Prostate gland (tissue), 2 donors: ENCODE results near the gene FOXP1. TPM values are rescaled to one million over a fixed set of nuclear protein-coding genes. Genes with fewer than 3 reads are reported as not detected.

ENCODE experiments used
- DNase-seq: peaks from one replicate; pipeline ENCODE4 v3.0.0-alpha.2; 2019; ENCODE audit warnings: low spot score
- H3K27ac ChIP-seq, 2 donors: fragments of 200-600 bp; sonication (generic); 2 replicates each; pipeline ENCODE4 v1.5.1; 2017 to 2019
- H3K27me3 ChIP-seq: fragments of 200-600 bp; sonication (generic); replicated peaks from 2 replicates; pipeline ENCODE4 v1.5.1; 2019; ENCODE audit not compliant: insufficient read depth
- H3K36me3 ChIP-seq, 2 donors: fragments of 200-600 bp; sonication (generic); 1 replicate in 1 of 2; 2 replicates in 1 of 2; pipeline versions ENCODE4 v1.5.1 to v1.8.1; 2017 to 2019
- H3K4me1 ChIP-seq: fragments of 200-600 bp; sonication (generic); replicated peaks from 2 replicates; pipeline ENCODE4 v1.5.1; 2019
- H3K4me3 ChIP-seq, 2 donors: fragments of 200-600 bp; sonication (generic); 2 replicates each; pipeline ENCODE4 v1.5.1; 2017 to 2019
- H3K9me3 ChIP-seq: fragments of 200-600 bp; sonication (generic); 2 replicates; pipeline ENCODE4 v1.5.1; 2017
- CTCF ChIP-seq, 4 experiments: fragments of 200-600 bp in 2 of 4; fragments of 450-650 bp in 2 of 4; sonication (generic) in 2 of 4; IDR thresholded peaks; 1 replicate in 3 of 4; 2 replicates in 1 of 4; pipeline ENCODE4 v1.5.1; 2016 to 2019; ENCODE audit warnings: antibody characterized with exemption in 4 of 4, mild to moderate bottlenecking in 2 of 4, moderate library complexity in 2 of 4
- POLR2A ChIP-seq: fragments of 450-650 bp; IDR thresholded peaks from one replicate; pipeline ENCODE4 v1.6.1; 2016; ENCODE audit warnings: antibody characterized with exemption, mild to moderate bottlenecking
- POLR2AphosphoS5 ChIP-seq: sonication (generic); formaldehyde crosslinking; IDR thresholded peaks from one replicate; pipeline ENCODE4 v1.6.1; 2017; ENCODE audit warnings: antibody characterized with exemption
- WGBS: methylation state at CpG from one replicate; pipeline ENCODE4 v1.1.5; 2018; 5-methylcytosine and 5-hydroxymethylcytosine counted together
- intact Hi-C: fragments of 100-400 bp; cut with DNase I; formaldehyde crosslinking; loops from one replicate; pipeline ENCODE4 v1.14.2; 2022
- total RNA-seq, 2 donors: library from RNA; depleted of rRNA; stranded (reverse); fragments of >200 nt; gene quantifications; one replicate each; pipeline ENCODE4 v1.1.0, GENCODE V29; 2016

The FOXP1 gene
- total RNA-seq, 2 donors from 2014 or later = 133 to 156 TPM

GRCh38 chr3:71104121-71104541 is 479.4 kb downstream of the FOXP1 start:
- TF ChIP-seq CTCF (IDR thresholded peaks at IDR 0.05) = no peak
- TF ChIP-seq POLR2A = no peak
- no peak for TF ChIP-seq POLR2AphosphoS5
- H3K27me3 ChIP-seq = no peaks in the 10 kb centered on the region
- intact Hi-C loops = no loop called here
- no peaks in the 10 kb centered on the region for H3K36me3 ChIP-seq
- H3K27ac ChIP-seq = no peak overlapping the region
- no peaks in the 10 kb centered on the region for H3K9me3 ChIP-seq
- no peak overlapping the region for H3K4me3 ChIP-seq
- no peak for DNase-seq
- H3K4me1 ChIP-seq = peaks cover 11% of the 10 kb centered on the region
- WGBS = 77% methylated on average over 6 of the region's 6 CpGs

GRCh38 chr3:71103430-71103921 is 480.1 kb downstream of the FOXP1 start:
- H3K27ac ChIP-seq = no peak overlapping the region
- peaks cover 11% of the 10 kb centered on the region for H3K4me1 ChIP-seq
- 53% methylated on average over 9 of the region's 9 CpGs for WGBS
- no peaks in the 10 kb centered on the region for H3K9me3 ChIP-seq
- H3K27me3 ChIP-seq = no peaks in the 10 kb centered on the region
- H3K4me3 ChIP-seq = no peak overlapping the region
- DNase-seq = no peak
- no peaks in the 10 kb centered on the region for H3K36me3 ChIP-seq
- intact Hi-C loops = no loop called here
- TF ChIP-seq POLR2A (no peak), CTCF (IDR thresholded peaks at IDR 0.05) (no peak), POLR2AphosphoS5 (no peak)

GRCh38 chr3:71102111-71102983 is 481.2 kb downstream of the FOXP1 start:
- Histone ChIP-seq H3K27ac (peak overlapping the region in 1 of 2 donors; percentile 30), H3K36me3 (no peaks in the 10 kb centered on the region), H3K9me3 (no peaks in the 10 kb centered on the region), H3K27me3 (no peaks in the 10 kb centered on the region), H3K4me3 (no peak overlapping the region), H3K4me1 (peaks cover 7% of the 10 kb centered on the region)
- TF ChIP-seq CTCF (IDR thresholded peaks at IDR 0.05) (no peak), POLR2AphosphoS5 (peak; percentile 14)
- intact Hi-C loops = no loop called here
- DNase-seq = no peak
- WGBS = 43% methylated on average over 11 of the region's 11 CpGs

- Histone ChIP-seq H3K27me3 (no peaks in the 10 kb centered on the region), H3K4me3 (no peak overlapping the region), H3K4me1 (peaks cover 7% of the 10 kb centered on the region), H3K36me3 (no peaks in the 10 kb centered on the region), H3K27ac (peak overlapping the region in 1 of 2 donors; percentile 30), H3K9me3 (no peaks in the 10 kb centered on the region)
- TF ChIP-seq CTCF (IDR thresholded peaks at IDR 0.05) (no peak), POLR2AphosphoS5 (no peak), POLR2A (no peak)
- intact Hi-C loops = no loop called here
- no peak for DNase-seq
- 45% methylated on average over 5 of the region's 5 CpGs for WGBS
Measured at GRCh38 chr3:71101626-71102025, 481.9 kb downstream of the FOXP1 start.

GRCh38 chr3:71101014-71101413 is 482.5 kb downstream of the FOXP1 start:
- intact Hi-C loops = no loop called here
- H3K4me3 ChIP-seq = no peak overlapping the region
- H3K36me3 ChIP-seq = no peaks in the 10 kb centered on the region
- H3K27me3 ChIP-seq = no peaks in the 10 kb centered on the region
- TF ChIP-seq POLR2A = no peak
- TF ChIP-seq POLR2AphosphoS5 = no peak
- TF ChIP-seq CTCF (IDR thresholded peaks at IDR 0.05) = no peak
- 85% methylated on average over 3 of the region's 3 CpGs for WGBS
- H3K4me1 ChIP-seq = peaks cover 7% of the 10 kb centered on the region
- H3K9me3 ChIP-seq = no peaks in the 10 kb centered on the region
- DNase-seq = no peak
- no peak overlapping the region for H3K27ac ChIP-seq
